Activated CD4-positive, CD25-positive, alpha-beta regulatory T cell treated with anti-CD3 and anti-CD28 coated beads, Interleukin-2, amount 50 U/mL, for 16 hours (primary cell): ENCODE measurements around the gene MAP4K2.

Experiments
- DNase-seq: peaks from one replicate; pipeline ENCODE4 v3.0.0-alpha.2; 2020; ENCODE audit warnings: low read depth, low spot score

Gene MAP4K2

DNA sequence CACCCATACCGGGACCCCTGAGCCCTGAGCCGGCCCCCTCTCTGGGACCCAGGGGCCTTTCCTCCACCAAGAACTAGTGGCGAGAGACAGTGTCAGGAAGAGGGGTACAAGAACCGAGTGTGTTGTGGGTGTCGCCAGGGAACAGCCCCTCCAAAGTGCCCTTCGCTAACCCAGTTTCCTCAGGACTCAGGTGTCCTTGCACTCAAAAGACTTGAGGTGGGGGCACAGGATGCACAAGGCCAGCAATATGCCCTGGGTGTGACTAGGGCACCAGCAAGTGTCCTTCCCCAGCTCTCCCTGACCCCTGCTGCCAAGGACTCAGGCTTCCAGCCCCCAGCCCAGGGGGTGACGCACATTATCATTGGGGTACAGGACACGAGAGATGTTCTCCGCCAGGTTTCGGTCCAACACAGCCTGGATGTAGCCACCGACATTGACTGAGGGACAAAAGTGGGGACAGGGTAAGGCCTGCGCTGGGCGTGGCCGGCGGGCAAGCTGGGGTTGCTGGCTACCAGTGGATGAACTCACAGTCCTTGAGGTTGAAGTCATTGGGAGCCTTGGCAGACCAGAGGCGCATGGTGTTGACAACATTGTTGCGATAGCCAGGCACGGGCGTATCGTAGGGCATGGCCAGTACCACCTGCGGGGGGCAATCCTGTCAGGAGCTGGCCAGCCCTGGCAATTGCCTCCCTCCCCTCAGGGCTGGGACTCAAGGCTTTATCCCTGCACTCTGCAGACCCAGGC lies 47.9 kb downstream of the MAP4K2 start:
- no peak for DNase-seq

DNA sequence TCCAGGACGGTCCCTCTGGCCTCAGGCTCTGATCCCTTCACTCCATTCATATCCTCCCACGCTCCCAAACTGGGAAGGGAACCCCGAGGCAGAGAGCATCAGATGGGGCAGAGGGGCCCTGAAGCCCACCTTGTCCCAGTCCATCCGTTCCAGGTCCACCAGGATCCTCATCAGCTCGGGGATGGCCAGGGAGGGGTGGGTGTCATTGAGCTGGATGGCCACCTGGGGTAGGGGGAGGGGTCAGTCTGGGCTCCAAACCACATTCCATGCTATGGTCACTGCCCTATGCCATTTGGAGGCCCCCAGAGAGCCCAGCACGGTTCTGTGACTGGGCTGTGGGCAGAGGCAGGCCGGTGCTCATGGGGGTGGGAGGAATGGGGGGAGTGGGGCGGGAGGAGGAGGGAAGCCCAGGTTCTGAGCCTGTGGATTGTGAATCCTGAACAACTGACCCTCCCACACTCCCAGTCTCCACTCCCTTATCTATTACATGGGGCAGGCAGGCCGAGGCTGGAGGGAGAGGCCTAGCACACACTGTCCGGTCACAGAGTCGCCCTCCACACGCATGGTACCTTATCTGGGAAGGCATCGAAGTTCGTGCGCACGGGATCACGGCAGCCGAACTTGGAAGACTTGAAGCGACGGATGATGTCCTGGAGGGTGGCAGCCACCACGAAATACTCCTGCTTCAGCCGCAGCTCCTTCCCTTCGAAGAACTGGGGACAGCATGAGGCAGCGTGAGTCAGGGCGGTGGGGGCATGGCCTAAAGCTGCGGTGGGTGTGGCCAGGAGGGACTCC lies 48.7 kb downstream of the MAP4K2 start:
- DNase-seq = no peak

DNA sequence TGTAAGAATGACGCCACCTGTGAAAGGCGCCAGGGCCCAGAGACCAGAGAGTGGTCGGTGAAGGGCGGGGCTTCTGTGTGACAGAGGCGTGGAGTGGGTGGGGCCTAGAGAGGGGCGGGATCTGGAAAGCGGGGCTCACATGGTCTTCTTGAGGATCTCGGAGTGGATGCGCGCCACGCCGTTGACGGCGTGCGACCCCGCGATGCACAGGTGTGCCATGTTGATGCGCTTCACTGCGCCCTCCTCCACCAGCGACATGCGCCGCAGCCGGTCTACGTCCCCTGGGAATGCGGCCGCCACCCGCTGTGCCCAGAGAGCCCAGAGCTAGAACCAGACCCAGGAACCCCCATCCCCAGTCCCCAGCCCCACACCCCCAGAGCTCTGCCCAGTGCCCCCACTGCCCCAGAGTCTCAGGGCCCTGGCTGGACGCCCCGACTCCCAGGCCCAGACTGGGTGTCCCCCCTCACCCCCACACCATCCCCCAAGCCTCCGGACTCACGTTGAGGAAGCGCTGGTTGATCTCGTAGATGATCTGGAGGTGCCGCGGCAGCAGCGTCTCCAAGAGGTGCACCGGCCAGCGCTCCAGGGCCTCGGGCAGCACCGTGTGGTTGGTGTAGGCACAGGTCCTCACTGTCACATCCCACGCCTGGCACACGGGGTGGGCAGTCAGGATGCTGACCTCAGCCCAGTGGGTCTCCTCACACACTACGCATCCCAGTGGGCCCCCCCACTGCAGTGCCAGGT lies 49.5 kb downstream of the MAP4K2 start:
- no peak for DNase-seq

DNA sequence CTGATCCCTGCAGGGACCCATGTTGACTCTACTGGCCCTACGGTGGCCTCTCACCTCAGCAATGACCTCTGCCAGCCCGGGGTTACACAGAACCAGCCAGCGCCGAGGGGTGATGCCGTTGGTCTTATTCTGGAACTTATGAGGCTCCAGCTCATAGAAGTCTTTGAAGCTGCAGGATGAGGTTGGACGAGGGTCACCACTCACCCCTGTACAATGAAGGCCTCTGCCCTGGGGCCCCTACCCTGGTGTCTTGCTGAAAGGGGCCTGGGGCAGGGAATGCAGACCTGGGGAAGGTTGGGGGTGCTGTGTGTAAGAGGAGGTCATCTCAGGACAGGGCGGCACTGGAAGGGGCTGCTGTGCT lies 50.0 kb downstream of the MAP4K2 start:
- no peak for DNase-seq

DNA sequence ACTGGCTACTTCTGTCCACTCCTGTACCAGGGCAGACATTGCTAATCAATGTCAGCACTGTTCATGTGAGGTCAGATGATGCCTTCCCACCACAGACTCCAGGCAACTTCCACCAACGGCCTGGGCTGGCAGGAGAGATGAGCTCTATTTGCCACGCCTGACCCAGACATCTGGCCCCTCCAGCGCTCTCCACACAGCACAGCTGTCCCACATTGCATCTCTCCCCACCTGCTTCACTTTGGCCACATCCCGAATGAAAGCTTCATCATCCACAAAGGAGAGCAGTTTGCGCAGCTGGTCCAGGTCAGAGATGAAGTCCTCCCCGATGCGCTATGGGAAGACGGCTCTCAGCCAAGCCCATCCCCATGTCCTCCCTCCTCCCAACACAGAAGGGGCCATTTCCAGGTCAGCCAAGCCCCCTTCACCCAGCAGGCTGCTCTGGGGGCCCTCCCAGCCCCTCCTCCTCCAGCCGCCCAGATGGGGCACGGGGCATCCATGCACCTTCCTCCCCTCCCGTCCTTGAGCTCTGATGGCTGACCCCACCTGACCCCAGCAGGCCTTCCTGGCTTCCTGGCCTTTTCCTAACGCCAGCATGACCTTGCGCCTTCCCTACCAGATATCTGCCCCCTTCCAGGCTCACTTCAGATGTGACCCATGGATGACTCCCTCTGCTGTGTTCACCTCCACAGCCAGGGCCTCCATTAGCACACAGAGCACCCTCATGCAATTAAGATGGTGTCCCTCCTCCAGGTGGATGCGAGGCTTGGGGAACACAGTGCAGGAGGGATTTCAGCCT lies 50.6 kb downstream of the MAP4K2 start:
- no peak for DNase-seq

DNA sequence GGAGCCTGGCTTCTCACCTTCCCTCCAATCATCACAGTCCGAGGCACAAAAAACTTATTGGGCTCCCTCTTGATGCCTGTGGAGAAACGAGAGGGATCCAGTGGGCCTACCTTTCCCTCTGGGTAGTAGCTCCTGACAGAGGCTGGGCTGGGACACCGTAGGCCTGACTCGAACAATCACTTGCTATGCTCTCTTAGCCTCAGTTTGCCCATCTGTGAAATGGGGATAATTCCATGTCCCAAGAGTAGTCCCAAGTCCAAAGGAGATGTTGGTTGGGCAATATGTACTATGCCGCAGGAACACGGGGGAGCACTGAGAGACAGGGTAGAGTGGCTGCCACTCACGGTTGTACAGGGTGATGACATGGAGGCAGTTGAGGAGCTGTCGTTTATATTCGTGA lies 51.4 kb downstream of the MAP4K2 start:
- DNase-seq = no peak

DNA sequence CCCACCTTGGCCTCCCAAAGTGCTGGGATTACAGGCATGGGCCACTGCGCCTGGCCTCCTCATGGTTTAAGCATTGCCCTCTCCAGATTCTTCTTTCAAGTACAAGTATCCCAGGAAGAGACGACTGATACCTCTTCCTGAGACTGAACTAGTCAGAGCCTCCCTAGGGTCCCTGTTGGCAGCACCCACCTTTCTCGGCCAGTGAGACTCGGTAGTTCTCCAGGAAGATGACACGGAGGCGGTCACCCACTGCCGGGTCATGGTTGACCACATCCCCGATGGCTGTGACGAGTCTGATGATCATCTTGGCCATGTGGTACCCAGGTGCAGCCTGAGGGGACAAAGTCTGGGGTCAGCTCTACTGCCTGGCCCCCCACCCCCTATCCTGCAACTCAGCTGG lies 51.9 kb downstream of the MAP4K2 start:
- DNase-seq = no peak

DNA sequence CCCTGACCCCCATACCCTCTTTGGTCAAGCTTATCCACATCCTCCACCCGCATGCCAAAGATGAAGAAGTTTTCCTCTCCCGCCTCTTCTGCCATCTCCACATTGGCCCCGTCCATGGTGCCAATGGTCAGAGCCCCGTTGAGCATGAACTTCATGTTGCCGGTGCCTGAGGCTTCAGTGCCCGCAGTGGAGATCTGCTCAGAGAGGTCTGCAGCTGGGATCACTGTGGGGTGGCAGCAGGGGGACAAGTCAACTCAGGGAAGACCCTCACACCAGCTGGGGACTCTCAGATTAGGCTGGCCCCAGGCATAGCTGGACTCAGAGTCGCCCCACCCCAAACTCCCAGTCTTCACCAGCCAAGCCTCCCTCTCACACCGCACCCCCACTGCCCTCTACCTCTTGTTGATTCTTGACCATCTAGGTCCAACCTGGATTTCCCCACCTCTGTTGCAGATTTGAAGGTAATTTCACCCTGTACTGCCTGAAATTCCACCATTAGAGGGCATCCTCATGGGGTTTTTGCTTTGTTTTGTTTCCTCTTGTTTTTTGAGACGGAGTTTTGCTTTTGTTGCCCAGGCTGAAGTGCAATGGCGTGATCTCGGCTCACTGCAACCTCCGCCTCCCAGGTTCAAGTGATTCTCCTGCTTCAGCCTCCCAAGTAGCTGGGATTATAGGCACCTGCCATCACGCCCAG lies 52.5 kb downstream of the MAP4K2 start:
- DNase-seq = no peak

DNA sequence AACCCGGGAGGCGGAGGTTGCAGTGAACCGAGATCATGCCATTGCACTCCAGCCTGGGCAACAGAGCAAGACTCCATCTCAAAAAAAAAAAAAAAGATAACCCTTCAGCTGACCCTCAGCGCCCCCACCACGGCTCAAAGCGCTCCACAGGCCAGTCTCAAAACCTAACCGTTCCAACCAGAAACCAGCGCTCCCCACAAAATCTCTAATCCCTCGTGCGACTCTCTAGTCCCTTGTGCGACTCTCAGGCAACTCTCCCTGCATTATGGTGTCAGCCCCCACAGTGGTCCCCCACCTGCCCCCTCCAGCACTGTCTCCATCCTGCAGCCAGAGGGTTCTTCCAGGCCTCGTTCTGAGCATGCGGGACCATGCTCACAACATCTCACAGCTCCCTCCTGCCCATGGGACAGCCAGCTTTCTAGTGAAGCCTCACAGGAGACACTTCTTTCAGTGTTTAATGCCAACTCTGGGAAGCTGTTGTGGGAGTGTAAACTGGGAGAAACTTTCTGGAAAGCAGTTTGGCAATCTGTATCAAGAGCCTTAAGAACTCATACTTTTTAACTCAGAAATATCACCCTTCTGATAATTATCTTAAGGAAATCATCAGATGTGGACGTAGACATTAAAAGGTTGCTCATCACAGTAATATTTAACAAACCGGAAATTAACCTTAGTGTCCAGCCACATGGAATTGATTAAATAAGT lies 54.9 kb downstream of the MAP4K2 start:
- no peak for DNase-seq

DNA sequence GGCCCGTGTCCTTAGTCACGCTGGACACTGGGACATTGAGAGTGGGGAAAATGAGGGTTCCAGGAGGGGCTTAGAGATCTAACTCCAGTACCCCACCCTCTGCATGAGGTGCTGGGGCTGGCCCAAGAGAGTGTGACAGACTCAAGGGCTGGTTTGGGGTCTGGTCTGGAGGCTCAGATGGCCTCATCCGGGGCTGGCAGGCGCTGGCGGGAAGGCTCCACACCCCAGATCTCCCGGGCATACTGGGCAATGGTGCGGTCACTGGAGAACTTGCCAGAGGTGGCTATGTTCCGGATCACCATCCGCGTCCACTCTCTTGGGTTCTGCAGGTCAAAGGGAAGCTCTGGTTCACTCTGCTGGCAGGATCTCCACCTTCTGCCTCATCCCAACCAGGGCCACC lies 56.5 kb downstream of the MAP4K2 start:
- DNase-seq = no peak

DNA sequence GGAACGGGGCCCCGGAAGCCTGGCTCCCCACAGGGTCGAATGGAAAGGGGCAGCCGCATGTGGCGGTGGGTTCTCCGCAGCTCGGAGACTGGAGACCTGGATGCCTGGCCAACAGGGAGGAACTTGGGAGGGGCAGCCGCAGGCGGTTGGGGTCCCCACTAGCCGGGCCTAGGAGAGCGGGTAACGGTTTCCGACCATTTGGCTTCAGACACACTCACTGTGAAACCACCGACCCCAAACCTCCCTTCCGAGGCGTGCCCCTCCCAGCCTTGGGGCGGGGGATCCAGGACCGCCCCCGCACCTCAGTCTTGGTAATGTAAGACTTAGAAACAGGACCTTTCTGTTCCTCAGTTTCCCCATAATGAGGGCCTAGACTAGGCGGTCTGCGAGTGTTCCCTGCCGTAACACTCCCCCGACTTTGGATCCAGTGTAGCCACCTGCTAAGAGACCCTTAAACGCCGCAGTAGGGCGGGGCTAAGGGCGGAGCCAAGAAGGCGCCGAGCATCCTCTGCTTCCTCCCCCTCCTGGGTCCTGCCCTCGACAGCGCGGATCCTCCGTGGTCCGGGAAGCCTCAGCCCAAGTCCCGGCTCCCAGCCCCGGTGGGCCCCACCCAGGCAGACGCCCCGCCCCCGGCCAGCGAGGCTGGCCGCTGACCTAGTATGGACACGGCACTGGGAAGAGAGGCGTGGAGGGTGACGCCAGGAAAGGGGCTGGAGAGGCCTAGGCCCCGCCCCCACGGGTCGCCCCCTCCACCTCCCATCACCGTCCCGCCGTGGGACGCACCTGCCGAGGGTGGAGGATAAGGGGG lies 57.3 kb downstream of the MAP4K2 start:
- peak; percentile 52 for DNase-seq

DNA sequence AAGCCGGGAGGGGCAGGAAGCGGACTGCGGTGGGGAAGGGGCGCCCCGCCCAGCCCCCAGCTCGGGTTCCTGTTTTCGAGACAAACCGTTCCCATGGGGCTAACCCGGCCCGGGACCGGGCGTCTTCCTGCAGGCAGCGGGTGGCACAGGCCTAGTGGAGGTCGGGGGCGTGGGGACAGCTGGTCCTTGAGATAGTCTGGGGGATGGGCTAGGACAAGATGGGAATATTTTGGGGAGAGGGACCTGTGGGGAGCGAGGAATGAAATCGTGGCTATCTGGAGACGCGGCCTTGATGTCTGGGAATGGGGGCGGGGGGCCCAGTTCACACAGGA lies 57.9 kb downstream of the MAP4K2 start:
- DNase-seq = peak; percentile 36

DNA sequence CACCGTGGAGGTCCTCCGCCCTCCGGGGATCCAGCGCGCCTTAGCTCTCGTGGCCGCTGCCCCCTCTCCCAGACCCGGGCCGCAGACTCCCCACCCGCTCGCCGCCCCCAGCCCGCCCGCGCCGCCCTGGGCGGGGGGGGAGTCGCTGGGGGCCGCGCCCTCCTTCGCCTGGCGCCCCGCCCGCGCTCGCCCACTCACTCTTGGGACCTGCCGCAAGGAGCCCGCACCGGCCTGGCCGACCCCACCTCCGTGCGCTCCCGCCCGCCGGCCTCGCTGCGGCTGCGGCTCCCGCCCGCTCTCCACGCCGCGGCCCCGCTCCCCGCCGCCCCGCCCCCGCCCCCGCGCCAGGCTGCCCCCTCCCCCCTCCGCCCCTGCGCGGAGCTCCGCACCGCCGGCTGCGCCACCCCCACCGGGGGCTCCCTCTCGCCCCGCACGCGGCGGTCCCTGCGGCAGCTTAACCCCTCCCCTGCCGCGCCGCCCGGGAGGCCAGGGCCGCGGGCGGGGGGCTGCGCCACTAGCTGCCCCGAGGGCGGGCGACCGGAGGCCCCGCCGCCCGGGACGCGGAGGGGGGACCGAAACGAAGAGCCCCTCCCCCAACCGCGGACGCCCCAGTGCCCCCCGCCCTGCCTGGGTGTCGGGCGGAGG lies 58.3 kb downstream of the MAP4K2 start:
- no peak for DNase-seq

DNA sequence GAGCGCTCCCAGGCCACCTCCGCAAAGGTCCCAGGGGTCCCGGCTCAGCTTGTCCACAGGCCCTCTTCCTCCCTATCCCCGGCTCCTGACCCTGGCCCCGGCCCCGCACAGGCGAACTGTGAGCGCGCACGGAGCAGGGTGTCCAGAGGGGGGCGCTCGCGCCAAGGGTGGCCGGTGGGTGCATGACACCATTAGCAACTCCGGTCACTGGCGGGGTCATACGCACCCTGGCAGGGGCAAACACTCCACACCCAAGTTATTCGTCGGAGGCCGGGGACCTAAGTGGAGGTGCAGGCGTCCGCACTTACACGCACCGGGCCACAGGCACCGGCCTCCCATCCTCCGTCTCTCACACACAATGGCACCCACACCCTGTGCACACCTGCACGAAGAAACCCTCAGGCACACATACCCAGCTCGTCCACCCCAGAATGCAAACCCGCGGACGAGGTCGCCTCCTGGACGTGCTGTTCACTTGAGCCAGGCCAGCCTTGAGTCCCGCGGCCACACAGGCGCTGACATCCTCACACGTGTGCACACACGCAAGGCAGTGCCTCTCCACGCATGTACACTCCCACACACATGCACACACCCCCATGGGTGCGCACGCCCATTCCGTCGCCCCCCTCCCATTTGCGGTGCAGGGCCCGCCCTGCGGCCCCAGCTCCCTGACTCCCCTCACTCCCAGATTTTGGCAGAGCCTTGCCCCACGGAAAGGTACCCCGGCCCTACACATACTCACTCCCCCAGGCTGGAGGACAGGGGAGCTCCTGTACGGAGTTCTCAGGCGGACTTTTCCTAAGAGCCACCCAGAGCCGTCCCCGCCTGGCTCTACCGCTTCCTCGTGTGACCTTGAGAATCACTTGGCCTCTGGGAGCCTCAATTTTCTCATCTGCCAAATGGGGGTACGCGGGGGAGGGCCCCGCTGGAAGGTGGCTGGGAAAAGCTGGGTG lies 59.1 kb downstream of the MAP4K2 start, which contains the start of gene RASGRP2:
Gene RASGRP2 (minus strand): TSS at position 552 of the 953 bp plus-strand sequence. CDS start 1,276 bp downstream, outside the sequence.
- peak; percentile 66 for DNase-seq

DNA sequence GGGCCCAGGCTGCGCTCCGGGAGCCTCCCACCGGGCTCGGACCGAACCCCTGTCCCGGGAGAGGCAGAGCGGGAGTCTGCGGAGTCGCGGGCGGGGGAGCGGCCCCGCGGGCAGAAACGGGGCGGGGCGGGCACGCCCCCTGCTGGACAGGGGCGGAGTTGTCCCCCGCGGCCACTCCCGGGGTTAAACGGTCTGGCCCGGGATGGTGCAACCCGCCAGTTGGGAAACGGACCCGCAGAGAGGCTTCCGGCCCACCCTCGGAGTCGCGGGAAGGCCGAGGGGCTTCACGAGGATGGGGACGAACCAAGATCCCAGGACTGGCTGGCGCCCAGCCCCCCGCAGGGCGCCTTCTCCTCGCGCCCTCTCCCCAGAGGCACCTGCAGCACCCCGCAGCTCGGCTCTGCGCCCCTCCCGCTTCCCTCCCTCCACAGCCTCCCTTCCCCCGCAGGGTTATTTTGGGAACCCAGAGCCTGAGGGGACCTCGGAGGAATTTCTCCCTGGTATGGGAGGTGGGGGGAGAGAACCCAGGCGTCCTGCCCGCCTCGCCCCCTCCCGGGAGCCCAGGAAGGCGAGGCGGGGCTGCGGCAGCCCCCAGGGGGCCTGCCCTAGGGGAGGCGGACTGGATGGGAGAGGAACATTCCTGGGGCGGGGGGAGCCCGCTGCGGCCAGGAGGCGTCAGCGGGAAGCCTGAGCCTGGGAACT lies 60.0 kb downstream of the MAP4K2 start:
- DNase-seq = peak; percentile 58

DNA sequence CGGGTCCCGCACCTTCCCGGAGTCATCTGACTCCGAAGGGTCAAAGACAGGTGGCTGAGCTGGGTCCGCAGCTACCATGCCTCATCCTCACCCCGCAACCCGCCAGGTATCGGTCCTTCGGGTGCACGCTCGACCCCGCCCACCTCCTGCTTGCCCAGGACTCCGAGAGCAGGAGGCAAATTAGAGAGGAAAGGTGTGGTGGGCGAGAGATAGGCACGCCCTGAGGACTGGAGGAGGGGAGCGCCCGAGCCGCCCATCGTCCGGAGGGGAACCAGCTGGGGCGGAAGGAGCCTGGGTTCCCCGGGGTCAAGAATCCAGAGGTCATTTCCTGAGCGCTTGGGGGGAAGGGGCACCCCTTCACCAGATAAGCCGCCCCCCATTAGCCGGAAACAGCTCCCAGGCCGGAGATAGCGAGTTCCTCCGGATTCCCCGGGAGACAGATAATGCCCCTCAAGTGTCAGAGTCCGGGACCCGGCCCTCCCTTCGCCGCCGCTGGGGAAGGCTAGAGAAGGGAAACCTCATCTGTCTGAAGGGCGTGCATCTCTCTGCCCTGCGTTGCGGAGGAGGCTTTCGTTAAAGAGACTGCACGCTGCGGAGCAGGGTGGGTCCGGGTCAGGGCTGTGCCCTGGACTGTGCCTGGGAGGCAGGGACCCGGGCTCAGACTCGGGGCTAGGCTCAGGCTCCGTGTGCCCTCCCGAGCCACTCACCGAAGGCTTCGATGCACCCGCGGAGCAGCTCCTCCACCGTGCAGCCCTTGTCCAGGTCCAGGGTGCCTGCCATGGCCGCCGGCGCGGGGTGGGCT lies 60.7 kb downstream of the MAP4K2 start:
- DNase-seq = no peak
